LNCAP (cell line): ENCODE data around the gene ASPDH.

Experiments
- CTCF ChIP-seq: fragments of 450-650 bp; IDR thresholded peaks from 2 replicates; pipeline ENCODE4 v1.5.1; 2017; ENCODE audit warnings: mild to moderate bottlenecking

ASPDH gene

GRCh38 chr19:50511069-50511822 is 2.5 kb downstream of the ASPDH start, which contains the start of gene JOSD2:
JOSD2 (minus strand) TSS chr19:50511191; CDS start chr19:50510431, 760 bp downstream.
- no peak for TF ChIP-seq CTCF

GRCh38 chr19:50510700-50511068 is 3.0 kb downstream of the ASPDH start:
- TF ChIP-seq CTCF, result no peak

GRCh38 chr19:50510121-50510670 is 3.5 kb downstream of the ASPDH start:
- no peak for TF ChIP-seq CTCF

GRCh38 chr19:50509366-50509765 is 4.3 kb downstream of the ASPDH start:
- no peak for TF ChIP-seq CTCF

GRCh38 chr19:50508843-50509190 is 4.9 kb downstream of the ASPDH start:
- TF ChIP-seq CTCF, result no peak

GRCh38 chr19:50507376-50507775 is 6.3 kb downstream of the ASPDH start:
- no peak for TF ChIP-seq CTCF

GRCh38 chr19:50506700-50507099 is 7.0 kb downstream of the ASPDH start:
- TF ChIP-seq CTCF, result no peak
